HG03460 (cell line): ENCODE measurements around the gene GBP2.
A peak's percentile ranks its signal among the peaks of the same experiment; 100 is the strongest.

ENCODE experiments used
- ATAC-seq: cut with Tn5 transposase; IDR thresholded peaks from one replicate; pipeline ENCODE4 v1.9.1; 2021; ENCODE audit not compliant: unreplicated experiment

The GBP2 gene, protein sequence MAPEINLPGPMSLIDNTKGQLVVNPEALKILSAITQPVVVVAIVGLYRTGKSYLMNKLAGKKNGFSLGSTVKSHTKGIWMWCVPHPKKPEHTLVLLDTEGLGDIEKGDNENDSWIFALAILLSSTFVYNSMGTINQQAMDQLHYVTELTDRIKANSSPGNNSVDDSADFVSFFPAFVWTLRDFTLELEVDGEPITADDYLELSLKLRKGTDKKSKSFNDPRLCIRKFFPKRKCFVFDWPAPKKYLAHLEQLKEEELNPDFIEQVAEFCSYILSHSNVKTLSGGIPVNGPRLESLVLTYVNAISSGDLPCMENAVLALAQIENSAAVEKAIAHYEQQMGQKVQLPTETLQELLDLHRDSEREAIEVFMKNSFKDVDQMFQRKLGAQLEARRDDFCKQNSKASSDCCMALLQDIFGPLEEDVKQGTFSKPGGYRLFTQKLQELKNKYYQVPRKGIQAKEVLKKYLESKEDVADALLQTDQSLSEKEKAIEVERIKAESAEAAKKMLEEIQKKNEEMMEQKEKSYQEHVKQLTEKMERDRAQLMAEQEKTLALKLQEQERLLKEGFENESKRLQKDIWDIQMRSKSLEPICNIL

GRCh38 chr1:89125913-89126580, at the start of gene GBP2:
TSS of gene GBP2 (minus strand) at chr1:89126114. CDS start at chr1:89121966, 4,148 bp downstream.
- peak; percentile 82 for ATAC-seq

GRCh38 chr1:89174491-89174890, 48.6 kb upstream of the GBP2 start:
- no peak for ATAC-seq

DNA sequence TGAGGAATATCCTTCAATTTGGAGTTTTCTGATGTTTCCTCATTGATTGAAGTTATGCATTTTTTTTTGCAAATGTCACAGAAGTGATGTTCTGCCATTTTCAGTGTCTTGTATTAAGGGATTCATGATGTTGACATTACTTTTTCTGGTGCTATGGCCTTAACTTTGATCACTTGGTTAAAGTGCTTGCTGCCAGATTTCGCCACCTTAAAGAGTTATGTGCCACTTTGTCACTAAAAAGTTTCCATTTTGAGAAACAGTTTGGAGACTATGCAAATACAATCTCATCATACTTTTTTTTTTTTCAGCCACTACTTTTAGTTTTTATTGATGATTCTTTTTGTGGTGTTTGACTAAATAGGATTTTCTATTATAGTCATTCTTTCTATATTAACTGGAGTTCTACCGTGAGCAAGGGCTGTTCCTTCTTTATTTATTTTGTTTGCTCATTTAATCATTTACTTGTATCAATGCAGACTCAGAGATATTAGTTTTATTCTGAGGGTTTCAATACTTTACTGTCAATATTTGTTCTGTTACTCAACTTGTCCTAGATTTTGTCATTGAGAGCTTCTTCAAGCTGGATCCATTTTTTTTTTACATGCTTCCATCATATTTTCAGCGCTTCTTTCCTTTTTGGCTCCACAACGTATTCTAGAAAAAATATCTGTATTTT, 46.7 kb upstream of the GBP2 start:
- no peak for ATAC-seq

- ATAC-seq = no peak
These were observed 45.1 kb upstream of the GBP2 start for GRCh38 chr1:89171067-89171438.

DNA sequence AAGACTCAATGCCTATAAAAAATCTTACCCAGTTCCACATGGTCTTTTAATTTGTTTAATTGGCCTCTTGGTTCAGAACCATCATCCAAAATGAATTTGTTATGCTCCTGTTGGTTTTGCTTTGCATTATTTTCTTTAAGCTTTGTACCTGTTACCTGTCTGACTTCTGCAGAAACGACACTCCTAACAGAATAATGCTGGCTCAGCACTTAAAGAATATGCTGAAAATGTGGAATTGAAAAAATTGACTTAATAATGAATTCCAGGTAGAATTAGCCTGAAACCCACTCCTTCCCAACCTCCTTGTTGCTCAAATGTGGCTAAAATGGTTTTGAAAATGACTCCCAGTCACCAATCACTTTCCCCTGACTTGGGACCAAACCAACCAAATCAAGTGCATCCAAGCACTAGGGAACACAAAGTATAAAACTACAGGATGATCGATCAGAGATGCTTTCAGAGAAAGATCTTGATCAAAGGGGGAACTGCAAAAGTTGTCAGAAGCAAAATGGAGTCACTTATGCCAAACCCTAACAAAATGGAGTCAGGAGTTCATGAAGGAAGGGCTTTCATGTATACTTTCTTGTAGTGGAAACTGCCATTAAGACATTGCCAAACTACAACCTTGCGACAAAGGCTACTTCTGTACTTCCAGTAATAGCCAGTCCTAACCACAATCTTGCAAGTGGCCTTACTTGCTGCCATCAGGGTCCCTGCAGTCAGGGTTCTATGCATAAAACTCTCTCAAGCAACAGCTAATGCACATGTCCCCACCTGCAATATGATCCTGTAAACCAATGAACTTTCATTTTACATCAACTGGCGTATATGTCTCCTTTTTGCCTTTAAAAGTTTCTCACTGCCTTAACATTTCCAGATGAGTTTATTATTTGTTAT, 44.5 kb upstream of the GBP2 start:
- ATAC-seq = no peak

- ATAC-seq = no peak
These were observed 43.3 kb upstream of the GBP2 start for GRCh38 chr1:89169166-89169565.

GRCh38 chr1:89167590-89168230, 41.8 kb upstream of the GBP2 start:
- no peak for ATAC-seq

DNA sequence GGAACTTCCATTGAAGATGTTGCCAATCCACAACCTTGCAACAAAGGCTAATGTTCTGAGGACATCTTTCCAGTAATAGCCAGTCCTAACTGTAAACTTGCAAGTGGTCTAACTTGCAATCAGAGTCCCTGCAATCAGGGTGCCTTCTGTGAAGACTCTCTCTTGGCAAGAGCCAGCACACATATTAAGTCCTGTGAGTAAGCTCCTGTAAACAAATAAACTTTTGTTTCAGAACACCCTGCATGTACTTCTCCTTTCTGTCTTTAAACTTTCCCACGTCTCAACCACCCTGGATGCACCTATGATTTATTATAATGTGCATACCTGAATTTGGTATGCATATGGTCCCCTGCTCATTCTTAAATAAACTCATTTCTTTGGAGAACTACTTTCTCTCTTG, 40.8 kb upstream of the GBP2 start:
- ATAC-seq = no peak

- ATAC-seq = no peak
These were observed 39.9 kb upstream of the GBP2 start for GRCh38 chr1:89165811-89166210.

- ATAC-seq = no peak
These were observed 25.1 kb upstream of the GBP2 start for GRCh38 chr1:89151047-89151446.

DNA sequence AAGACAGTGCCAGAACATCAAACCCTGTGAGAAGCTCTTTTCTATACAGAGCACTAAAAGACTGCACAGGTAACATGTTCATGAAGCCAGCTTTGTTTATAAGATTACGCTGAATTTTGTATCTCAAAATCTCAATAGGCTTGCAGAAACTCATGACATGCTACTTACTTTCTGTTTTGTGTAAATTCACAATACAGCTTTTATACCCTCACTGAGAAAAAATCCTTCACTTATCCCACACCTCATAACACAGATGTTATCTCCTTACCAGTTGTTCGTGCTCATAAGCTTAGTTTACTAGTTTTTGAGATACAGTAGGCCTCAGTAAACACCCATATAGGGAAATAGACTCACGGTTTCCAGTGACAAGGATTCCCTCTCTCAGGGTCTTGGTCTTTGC, 24.1 kb upstream of the GBP2 start:
- ATAC-seq = no peak

- ATAC-seq = no peak
These were observed 23.3 kb upstream of the GBP2 start for GRCh38 chr1:89149229-89149628.

DNA sequence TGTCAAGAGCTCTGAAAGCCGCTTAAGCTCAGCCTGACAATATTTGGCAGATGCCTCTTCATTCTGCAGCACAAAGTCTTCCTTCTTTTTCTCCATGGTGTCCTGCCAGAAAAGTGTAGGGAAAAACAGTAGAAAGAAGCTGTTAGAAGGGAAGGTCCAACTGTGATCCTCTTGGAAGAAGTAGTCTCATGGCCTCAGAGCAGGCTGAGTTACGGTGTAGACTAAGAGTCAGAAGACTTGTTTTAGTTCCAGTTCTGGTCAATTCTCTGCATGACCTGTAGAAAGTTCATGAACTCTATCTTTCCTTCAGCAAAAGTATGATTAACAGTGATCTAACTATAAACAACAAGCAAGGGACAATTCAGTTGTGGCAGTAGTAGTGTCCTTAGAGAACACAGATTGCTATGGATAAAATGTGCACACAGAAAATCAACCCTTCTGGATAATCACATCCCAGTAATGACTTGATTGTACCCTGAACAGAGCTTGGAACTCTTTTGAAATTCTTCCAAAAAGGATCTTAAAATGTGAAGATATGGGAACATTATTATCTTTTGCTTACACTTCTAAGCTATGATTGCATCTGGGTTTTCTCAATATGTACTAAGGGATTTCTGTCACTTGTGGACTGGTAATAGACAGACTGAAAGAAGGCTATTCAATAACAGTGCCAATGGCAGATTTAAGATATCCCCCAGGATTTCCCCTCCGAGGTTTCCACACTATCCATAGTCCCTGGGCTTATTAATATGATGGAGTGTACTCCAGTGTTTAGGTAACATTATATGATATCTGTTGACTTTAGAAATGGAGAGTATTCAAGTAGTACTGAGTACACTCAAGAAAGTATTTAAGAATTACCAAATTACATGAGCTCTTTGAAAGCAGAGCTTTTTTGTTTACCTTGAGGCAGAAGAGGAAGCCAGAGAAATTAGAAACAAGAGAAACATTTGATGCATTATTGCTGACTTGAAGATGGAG, 22.1 kb upstream of the GBP2 start:
- ATAC-seq = no peak

DNA sequence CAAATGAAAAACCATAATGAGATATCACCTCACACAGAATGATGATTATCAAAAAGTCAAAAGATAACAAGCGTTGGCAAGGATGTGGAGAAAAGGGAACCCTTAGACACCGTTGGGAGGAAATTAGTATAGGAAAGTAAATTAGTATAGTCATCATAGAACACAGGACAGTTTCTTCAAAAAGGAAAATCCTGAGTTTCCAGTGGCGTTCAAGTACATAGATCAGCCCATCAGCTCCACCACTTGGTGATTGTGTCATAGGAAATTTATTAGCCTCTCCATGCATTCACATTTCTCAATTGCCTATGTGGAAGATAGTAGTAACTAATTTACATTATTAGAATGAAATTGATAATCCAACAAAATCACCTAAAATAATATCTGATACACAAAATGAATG, 20.8 kb upstream of the GBP2 start:
- no peak for ATAC-seq

DNA sequence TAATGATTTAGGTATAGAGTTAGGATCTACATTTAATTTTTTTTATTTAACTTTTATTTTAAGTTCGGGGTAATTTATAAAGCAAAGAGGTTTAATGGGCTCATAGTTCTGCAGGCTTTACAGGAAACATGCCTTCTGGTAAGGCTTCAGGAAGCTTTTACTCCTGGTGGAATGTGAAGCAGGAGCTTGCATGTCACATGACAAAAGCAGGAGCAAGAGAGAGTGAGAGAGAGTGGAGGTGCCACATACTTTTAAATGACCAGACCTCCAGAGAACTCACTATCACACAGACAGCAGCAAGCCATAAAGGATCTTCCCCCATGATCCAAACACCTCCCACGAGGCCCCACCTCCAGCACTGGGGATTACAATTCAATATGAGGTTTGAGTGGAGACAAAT, 17.6 kb upstream of the GBP2 start:
- no peak for ATAC-seq

DNA sequence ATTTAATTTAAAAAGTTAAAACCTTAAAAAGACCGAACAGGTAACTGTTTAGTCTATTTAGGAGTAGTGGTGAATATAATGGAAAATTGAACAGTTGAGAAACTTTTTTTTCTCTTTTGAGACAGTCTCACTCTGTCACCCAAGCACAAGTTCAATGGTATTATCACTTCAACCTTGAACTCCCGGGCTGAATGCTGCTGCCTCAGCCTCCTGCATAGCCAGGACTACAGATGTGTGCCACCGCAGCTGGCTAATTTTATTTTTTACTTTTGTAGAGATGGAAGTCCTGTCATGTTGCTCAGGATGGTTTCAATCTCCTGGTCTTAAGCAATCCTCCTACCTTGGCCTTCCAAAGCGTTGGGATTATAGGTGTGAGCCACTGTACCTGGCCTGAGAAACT, 16.2 kb upstream of the GBP2 start:
- ATAC-seq = no peak

- ATAC-seq = no peak
These were observed 7.8 kb upstream of the GBP2 start for GRCh38 chr1:89133747-89134146.

GRCh38 chr1:89130716-89131115, 4.8 kb upstream of the GBP2 start:
- no peak for ATAC-seq

- no peak for ATAC-seq
These were observed 4.0 kb upstream of the GBP2 start for GRCh38 chr1:89129911-89130310.
